ENCODE data around the gene NKAIN2.

Gene NKAIN2

GRCh38 chr6:123810214-123810613, 6.5 kb downstream of the NKAIN2 start:
- DNase-seq = no peak

GRCh38 chr6:123810948-123811347, 7.3 kb downstream of the NKAIN2 start:
- no peak for DNase-seq

GRCh38 chr6:123811378-123811777, 7.7 kb downstream of the NKAIN2 start:
- no peak for DNase-seq

GRCh38 chr6:123812621-123813020, 9.0 kb downstream of the NKAIN2 start:
- DNase-seq = no peak

GRCh38 chr6:123821112-123821511, 17.4 kb downstream of the NKAIN2 start:
- no peak for DNase-seq

- no peak for DNase-seq
Observed at GRCh38 chr6:123829302-123829953, 25.8 kb downstream of the NKAIN2 start.

- DNase-seq = no peak
Observed at GRCh38 chr6:123830120-123830519, 26.5 kb downstream of the NKAIN2 start.

GRCh38 chr6:123838505-123839234, 35.0 kb downstream of the NKAIN2 start:
- DNase-seq = no peak

GRCh38 chr6:123841067-123841896, 37.6 kb downstream of the NKAIN2 start:
- DNase-seq = no peak

GRCh38 chr6:123844011-123844410, 40.3 kb downstream of the NKAIN2 start:
- no peak for DNase-seq

GRCh38 chr6:123848347-123848746, 44.7 kb downstream of the NKAIN2 start:
- no peak for DNase-seq

- DNase-seq = no peak
Observed at GRCh38 chr6:123849406-123849805, 45.7 kb downstream of the NKAIN2 start.

GRCh38 chr6:123850555-123850954, 46.9 kb downstream of the NKAIN2 start:
- DNase-seq = no peak

- no peak for DNase-seq
Observed at GRCh38 chr6:123854201-123854600, 50.5 kb downstream of the NKAIN2 start.

- no peak for DNase-seq
Observed at GRCh38 chr6:123855506-123855905, 51.8 kb downstream of the NKAIN2 start.

- no peak for DNase-seq
Observed at GRCh38 chr6:123859291-123859690, 55.6 kb downstream of the NKAIN2 start.

GRCh38 chr6:123869334-123869733, 65.7 kb downstream of the NKAIN2 start:
- DNase-seq = no peak

GRCh38 chr6:123873974-123874373, 70.3 kb downstream of the NKAIN2 start:
- no peak for DNase-seq

- DNase-seq = no peak
Observed at GRCh38 chr6:123875784-123876183, 72.1 kb downstream of the NKAIN2 start.

GRCh38 chr6:123879749-123880148, 76.1 kb downstream of the NKAIN2 start:
- no peak for DNase-seq

GRCh38 chr6:123888771-123889513, 85.3 kb downstream of the NKAIN2 start:
- no peak for DNase-seq

- no peak for DNase-seq
Observed at GRCh38 chr6:123895346-123895745, 91.7 kb downstream of the NKAIN2 start.

- no peak for DNase-seq
Observed at GRCh38 chr6:123895806-123896205, 92.1 kb downstream of the NKAIN2 start.

Data from CD4-positive, alpha-beta T cell treated with Interleukin-6 for 4 hours (primary cell).